ENCODE measurements around the gene CTSE. TPM values are rescaled to one million over a fixed set of nuclear protein-coding genes. Genes with fewer than 3 reads are reported as not detected.

The CTSE gene
- total and polyA plus RNA-seq, 9 of the 15 experiments (the other 6 are each of a cell fraction or from before 2014, with no cell fraction given): 0.04 to 0.18 (median 0.09) TPM; not detected in 4

DNA sequence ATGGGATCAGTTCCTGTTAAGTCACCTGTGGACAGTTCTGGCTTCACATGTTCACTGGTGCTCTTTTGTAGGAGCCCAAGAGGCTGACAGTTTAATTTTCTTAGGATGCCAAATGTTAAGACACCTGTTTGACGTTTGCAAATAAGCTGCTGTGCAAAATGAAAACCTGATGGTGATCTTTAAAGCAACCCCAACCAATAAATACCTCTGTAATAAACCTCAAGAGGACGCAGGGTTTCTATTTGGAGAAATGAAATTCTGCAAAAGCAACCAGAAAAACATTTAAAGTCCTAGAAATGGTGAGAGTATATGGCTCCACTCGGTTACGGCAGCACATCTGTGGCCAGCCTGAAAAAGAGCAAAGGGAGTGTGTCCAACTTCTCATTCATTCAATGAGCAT, 23.6 kb upstream of the CTSE start:
- POLR2A ChIA-PET: no interaction called here
- TF ChIP-seq MYNN (IDR thresholded peaks at IDR 0.05) (no peak), MYNN (CRISPR knock-in tag; IDR thresholded peaks at IDR 0.05) (no peak), CHD1 (IDR thresholded peaks at IDR 0.05; ENCODE audit: low read length) (no peak), TCF3 (CRISPR knock-in tag; IDR thresholded peaks at IDR 0.05) (no peak), ZNF586 (CRISPR knock-in tag; conservative IDR thresholded peaks at IDR 0.05) (no peak)
- TF ChIP-seq, protein P1, sequence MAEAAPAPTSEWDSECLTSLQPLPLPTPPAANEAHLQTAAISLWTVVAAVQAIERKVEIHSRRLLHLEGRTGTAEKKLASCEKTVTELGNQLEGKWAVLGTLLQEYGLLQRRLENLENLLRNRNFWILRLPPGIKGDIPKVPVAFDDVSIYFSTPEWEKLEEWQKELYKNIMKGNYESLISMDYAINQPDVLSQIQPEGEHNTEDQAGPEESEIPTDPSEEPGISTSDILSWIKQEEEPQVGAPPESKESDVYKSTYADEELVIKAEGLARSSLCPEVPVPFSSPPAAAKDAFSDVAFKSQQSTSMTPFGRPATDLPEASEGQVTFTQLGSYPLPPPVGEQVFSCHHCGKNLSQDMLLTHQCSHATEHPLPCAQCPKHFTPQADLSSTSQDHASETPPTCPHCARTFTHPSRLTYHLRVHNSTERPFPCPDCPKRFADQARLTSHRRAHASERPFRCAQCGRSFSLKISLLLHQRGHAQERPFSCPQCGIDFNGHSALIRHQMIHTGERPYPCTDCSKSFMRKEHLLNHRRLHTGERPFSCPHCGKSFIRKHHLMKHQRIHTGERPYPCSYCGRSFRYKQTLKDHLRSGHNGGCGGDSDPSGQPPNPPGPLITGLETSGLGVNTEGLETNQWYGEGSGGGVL (CRISPR knock-in tag; IDR thresholded peaks at IDR 0.05): no peak
- CTCF ChIA-PET (ENCODE audit: low intra/inter-chr PET ratio): no interaction called here
- no peaks in the 10 kb centered on the region for H4K20me1 ChIP-seq (replicated peaks; ENCODE audit: control insufficient read depth, insufficient read depth, low read length)
- H2AFZ ChIP-seq (ENCODE audit: low read depth, low read length): no peak overlapping the region
- in situ Hi-C loops (cut with MboI): no loop called here
- H3K27me3 ChIP-seq (ENCODE audit: control insufficient read depth in 2 of 2, insufficient read depth in 2 of 2, low read length in 2 of 2): peaks cover 16 to 38% of the 10 kb centered on the region in 2 experiments
- FAIRE-seq: no peak
- H3K4me3 ChIP-seq: no peak overlapping the region
- H3K27ac ChIP-seq (ENCODE audit: extremely low read depth, low read depth, low read length): no peak overlapping the region
- intact Hi-C loops (cut with micrococcal nuclease): no loop called here
- H3K9me3 ChIP-seq (replicated peaks; ENCODE audit: control insufficient read depth, insufficient read depth, low read depth, low read length): no peaks in the 10 kb centered on the region
- no peak for DNase-seq (ENCODE audit: extremely low read depth in 1 of 4, low spot score in 3 of 4)
- no peaks in the 10 kb centered on the region for H3K36me3 ChIP-seq (ENCODE audit: control insufficient read depth, insufficient read depth, low read length)
- H3K9ac ChIP-seq (ENCODE audit: insufficient read depth in 1 of 2, low read depth in 2 of 2, low read length in 2 of 2): no peak overlapping the region
- ATAC-seq: no peak
- no peaks in the 10 kb centered on the region for H3K79me2 ChIP-seq (ENCODE audit: control insufficient read depth, insufficient read depth, low read length)
- no peaks in the 10 kb centered on the region for H3K4me1 ChIP-seq (replicated peaks in 1 of 2; ENCODE audit: control insufficient read depth in 2 of 2, insufficient read depth in 2 of 2, low read length in 2 of 2)
- BruUV-seq (replicated peaks): no TSS peak
- H3K9me1 ChIP-seq (ENCODE audit: control insufficient read depth, insufficient read depth, low read length): no peaks in the 10 kb centered on the region
- WGBS (ENCODE audit: insufficient coverage, low coverage, missing lambda C conversion rate): 3% methylated on average over 4 of the region's 4 CpGs
- no peak overlapping the region for H3K4me2 ChIP-seq (ENCODE audit: insufficient read depth, low read length)
